Jurkat, Clone E6-1 (cell line): ENCODE measurements around the gene VSIG10L2.

ENCODE experiments used
- DNase-seq: peaks from one replicate; pipeline ENCODE4 v3.0.0-alpha.2; 2011; ENCODE audit warnings: low read depth, low spot score
- H3K4me3 ChIP-seq: 2 replicates; pipeline ENCODE4 v1.5.1; 2011; ENCODE audit warnings: mild to moderate bottlenecking, low read length, control low read depth, moderate library complexity

VSIG10L2 gene

DNA sequence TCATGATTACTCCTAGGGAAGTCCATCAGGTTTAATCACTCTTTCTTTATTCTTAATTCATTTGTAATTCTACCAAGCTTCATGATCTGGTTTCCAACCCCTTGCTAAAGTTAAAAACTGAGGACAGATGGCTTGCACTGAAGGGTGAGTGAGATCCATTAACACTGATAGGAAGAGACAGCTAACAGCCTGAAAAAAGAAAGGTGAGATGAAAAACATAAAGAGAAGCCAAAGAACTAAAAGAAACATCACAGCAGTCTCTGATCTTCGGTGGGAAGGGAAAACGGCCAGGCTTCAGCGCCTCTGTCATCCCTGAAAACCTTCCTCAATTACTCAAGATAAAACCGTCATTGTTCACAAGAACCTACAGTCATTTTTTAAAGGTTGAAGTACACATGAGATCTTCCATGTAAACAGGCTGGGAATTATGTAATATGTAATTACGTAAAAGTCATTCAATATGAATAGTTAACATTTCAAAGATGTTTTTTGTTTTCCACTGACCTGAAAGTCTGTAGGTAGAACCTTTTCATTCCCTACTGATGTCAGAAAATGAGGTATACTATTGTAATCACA is 41.3 kb downstream of the VSIG10L2 start:
- H3K4me3 ChIP-seq: no peak overlapping the region
- no peak for DNase-seq

GRCh38 chr11:125990244-125990643 is 44.4 kb downstream of the VSIG10L2 start:
- no peak overlapping the region for H3K4me3 ChIP-seq

GRCh38 chr11:125992893-125993292 is 47.0 kb downstream of the VSIG10L2 start:
- DNase-seq: no peak
- no peak overlapping the region for H3K4me3 ChIP-seq

More at GRCh38 chr11:125990244-125990643, 44.4 kb downstream of the VSIG10L2 start:
- DNase-seq: no peak

DNA sequence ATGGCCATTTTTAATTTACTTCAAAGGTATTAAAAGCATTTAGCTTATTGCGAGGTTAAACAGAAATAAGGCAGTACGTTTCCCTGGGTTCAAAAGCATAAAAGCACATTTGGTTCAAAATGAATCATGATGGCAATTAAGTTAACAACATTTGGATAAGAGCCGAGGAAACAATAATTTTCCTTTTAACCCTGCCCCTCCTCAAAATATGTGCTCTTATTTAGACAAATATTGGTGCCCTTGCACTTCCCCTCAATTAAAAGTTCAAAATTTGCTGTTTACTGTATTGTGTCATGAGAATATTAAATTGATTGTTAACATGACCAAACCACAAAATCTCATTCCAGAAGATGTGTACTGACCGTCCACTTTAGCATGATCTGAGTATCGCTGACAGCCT is 48.7 kb downstream of the VSIG10L2 start:
- no peak overlapping the region for H3K4me3 ChIP-seq
- no peak for DNase-seq

GRCh38 chr11:125995313-125995712 is 49.5 kb downstream of the VSIG10L2 start:
- no peak overlapping the region for H3K4me3 ChIP-seq
- DNase-seq: no peak

GRCh38 chr11:125998267-125998666 is 52.4 kb downstream of the VSIG10L2 start:
- no peak overlapping the region for H3K4me3 ChIP-seq
- no peak for DNase-seq

GRCh38 chr11:125999234-125999880 is 53.5 kb downstream of the VSIG10L2 start:
- DNase-seq: no peak
- no peak overlapping the region for H3K4me3 ChIP-seq

DNA sequence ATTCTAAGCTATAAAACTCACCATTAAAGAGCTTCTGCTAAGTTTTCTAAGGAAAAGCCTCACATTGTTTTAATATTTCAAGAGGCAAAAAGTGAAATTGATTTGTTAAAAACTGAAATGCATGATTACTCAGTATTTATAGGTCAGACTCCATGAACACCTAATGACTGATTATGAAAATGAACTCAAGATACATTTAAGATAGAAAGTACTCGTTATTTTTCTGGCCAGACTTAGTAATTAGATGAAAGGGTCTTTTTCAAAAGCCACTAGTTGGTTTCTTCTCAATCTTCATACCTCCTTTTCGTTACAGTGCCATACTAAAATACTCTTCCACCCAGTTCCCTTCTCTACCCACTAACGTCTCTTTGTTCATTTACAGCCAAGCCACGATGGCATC is 56.3 kb downstream of the VSIG10L2 start:
- no peak for DNase-seq
- H3K4me3 ChIP-seq: no peak overlapping the region
